Measurements from ENCODE around the gene IL4I1. TPM values are rescaled to one million over a fixed set of nuclear protein-coding genes. Genes with fewer than 3 reads are reported as not detected.

IL4I1 gene
- total RNA-seq, 1 experiment from 2014 or later = 0.61 TPM

- peaks cover 0 to 4% of the 10 kb centered on the region in 2 experiments; a peak in 1 of 5 replicates for H3K9me3 Mint-ChIP-seq
- Histone ChIP-seq H3K79me2 (ENCODE audit: insufficient read depth, low read length) (no peaks in the 10 kb centered on the region; the same call in 1 of the 2 replicates), H2BK12ac (ENCODE audit: insufficient read length, low read depth, low read length) (no peak overlapping the region), H3T11ph (ENCODE audit: low read length) (no peak overlapping the region), H3K4ac (ENCODE audit: low read depth, low read length) (no peak overlapping the region), H3K27me3 (ENCODE audit: insufficient read depth, low read length) (no peaks in the 10 kb centered on the region), H3K14ac (ENCODE audit: insufficient read depth, low read length) (no peak overlapping the region), H3K79me1 (ENCODE audit: insufficient read depth, low read depth, low read length, poor library complexity, severe bottlenecking) (peaks cover 5% of the 10 kb centered on the region), H3K9me3 (ENCODE audit: control insufficient read depth, low read depth, low read length) (no peaks in the 10 kb centered on the region), H2BK15ac (ENCODE audit: low read depth, low read length) (no peak overlapping the region), H2AK5ac (ENCODE audit: insufficient read length, low read length) (no peak overlapping the region), H4K5ac (ENCODE audit: insufficient read length, low read depth, low read length) (no peak overlapping the region), H3K56ac (ENCODE audit: insufficient read length, low read depth, low read length) (no peak overlapping the region), H3K4me1 (ENCODE audit: insufficient read depth, low read length) (no peaks in the 10 kb centered on the region), H4K91ac (ENCODE audit: insufficient read length, low read depth, low read length) (no peak overlapping the region), H2BK120ac (ENCODE audit: low read depth, low read length, poor library complexity, severe bottlenecking) (no peak overlapping the region), H4K8ac (replicated peaks; ENCODE audit: insufficient read length, low read depth, low read length) (no peak overlapping the region), H4K20me1 (ENCODE audit: control insufficient read depth, insufficient read depth, insufficient read length) (no peaks in the 10 kb centered on the region), H3K27ac (ENCODE audit: insufficient read length, low read depth, low read length) (no peak overlapping the region), H3K23ac (ENCODE audit: insufficient read length, low read depth, low read length) (no peak overlapping the region), H2BK20ac (ENCODE audit: low read depth, low read length, poor library complexity, severe bottlenecking) (no peak overlapping the region), H3K23me2 (ENCODE audit: insufficient read length, low read depth, low read length, poor library complexity, severe bottlenecking) (peaks cover 7% of the 10 kb centered on the region), H3K9ac (ENCODE audit: extremely low read depth, insufficient read length, low read length) (no peak overlapping the region), H2AFZ (ENCODE audit: low read length) (no peak overlapping the region), H3K4me2 (ENCODE audit: insufficient read depth, insufficient read length, low read length) (no peak overlapping the region), H2BK5ac (ENCODE audit: insufficient read length, low read length) (no peak overlapping the region), H3K18ac (ENCODE audit: insufficient read length, low read depth, low read length) (no peak overlapping the region)
- peaks cover 28 to 77% (median 59%) of the 10 kb centered on the region in 3 experiments for H3K36me3 Mint-ChIP-seq (ENCODE audit: insufficient read depth in 1 of 3, low read depth in 3 of 3)
- peak; percentile 65 for TF ChIP-seq CTCF (conservative IDR thresholded peaks at IDR 0.05)
- peak overlapping the region in 2 of 3 experiments; percentile 34 to 84; a peak in 2 of 7 replicates for H3K27ac Mint-ChIP-seq
- DNase-seq = peak; percentile 79
- peak overlapping the region in 1 of 2 experiments; percentile 50; a peak in 1 of 5 replicates for H3K4me3 Mint-ChIP-seq
- H3K4me1 Mint-ChIP-seq = peaks cover 23 to 42% of the 10 kb centered on the region in 2 experiments
- H3K27me3 Mint-ChIP-seq (ENCODE audit: low read depth) = peaks cover 3% of the 10 kb centered on the region
- no CpG with 5 or more reads among the region's 49 CpGs for WGBS (ENCODE audit: extremely low coverage, insufficient read length, low lambda C conversion rate)
Observed at GRCh38 chr19:49862391-49863253, 34.1 kb downstream of the IL4I1 start.

Data from H9 (cell line).